ENCODE measurements around the gene ECHDC3.

GRCh38 chr10:11773761-11774441 is 31.7 kb downstream of the ECHDC3 start:
- TF ChIP-seq POLR2A (IDR thresholded peaks at IDR 0.05) (no peak), CTCF (IDR thresholded peaks at IDR 0.05) (no peak), EP300 (IDR thresholded peaks at IDR 0.05) (no peak)
